ENCODE results near the gene TTC16. TPM values are rescaled to one million over a fixed set of nuclear protein-coding genes. Genes with fewer than 3 reads are reported as not detected.

TTC16 gene
- total RNA-seq, 3 donors from 2014 or later: 0.31 TPM; not detected in 2

- TF ChIP-seq CTCF (IDR thresholded peaks at IDR 0.05): no peak
- no peaks in the 10 kb centered on the region for H3K9me3 ChIP-seq
- DNase-seq: no peak
- H3K4me1 ChIP-seq (ENCODE audit: low read depth): peaks cover 2% of the 10 kb centered on the region
- intact Hi-C loops (cut with DNase I, micrococcal nuclease): no loop called here
- no peaks in the 10 kb centered on the region for H3K36me3 ChIP-seq (ENCODE audit: low read depth)
- ATAC-seq: no peak
- H3K4me3 ChIP-seq: no peak overlapping the region
Measured at GRCh38 chr9:127765418-127765817, 49.5 kb downstream of the TTC16 start.

GRCh38 chr9:127767410-127767809 is 51.5 kb downstream of the TTC16 start:
- peaks cover 14% of the 10 kb centered on the region for H3K4me1 ChIP-seq (ENCODE audit: low read depth)

DNA sequence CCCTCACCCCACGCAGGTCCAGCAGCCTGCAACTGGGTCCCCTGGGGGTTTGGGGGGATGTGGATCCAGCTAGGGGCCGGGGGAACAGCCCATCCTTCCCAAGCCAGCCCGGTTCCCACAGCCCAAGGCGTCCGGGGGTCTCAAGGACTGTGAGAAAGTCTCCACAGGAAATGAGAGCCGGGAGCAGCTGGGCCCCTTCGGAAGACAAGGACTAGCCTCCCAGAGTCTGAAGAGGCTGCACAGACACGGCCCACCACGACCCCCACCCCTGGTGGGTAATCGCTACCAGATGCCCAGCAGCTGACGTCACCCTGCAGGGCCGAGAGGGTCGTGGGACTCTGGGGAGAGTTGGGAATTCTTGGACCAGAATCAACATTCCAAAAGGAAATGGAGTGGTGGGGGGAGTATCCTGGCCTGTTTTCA is 52.0 kb downstream of the TTC16 start:
- TF ChIP-seq CTCF (IDR thresholded peaks at IDR 0.05): no peak
- Histone ChIP-seq H3K36me3 (ENCODE audit: low read depth) (no peaks in the 10 kb centered on the region), H3K9me3 (no peaks in the 10 kb centered on the region), H3K4me1 (ENCODE audit: low read depth) (peaks cover 14% of the 10 kb centered on the region), H3K4me3 (no peak overlapping the region)
- DNase-seq (no peak), ATAC-seq (no peak)
- intact Hi-C loops (cut with DNase I, micrococcal nuclease): no loop called here

More at GRCh38 chr9:127767410-127767809, 51.5 kb downstream of the TTC16 start:
- Histone ChIP-seq H3K36me3 (ENCODE audit: low read depth) (no peaks in the 10 kb centered on the region), H3K9me3 (no peaks in the 10 kb centered on the region), H3K4me3 (no peak overlapping the region)
- DNase-seq (no peak), ATAC-seq (no peak)
- no peak for TF ChIP-seq CTCF (IDR thresholded peaks at IDR 0.05)
- intact Hi-C loops (cut with DNase I, micrococcal nuclease): no loop called here

- Histone ChIP-seq H3K4me1 (ENCODE audit: low read depth) (peaks cover 14% of the 10 kb centered on the region), H3K9me3 (no peaks in the 10 kb centered on the region), H3K4me3 (no peak overlapping the region), H3K36me3 (ENCODE audit: low read depth) (no peaks in the 10 kb centered on the region)
- intact Hi-C loops (cut with DNase I, micrococcal nuclease): no loop called here
- ATAC-seq (no peak), DNase-seq (no peak)
- TF ChIP-seq CTCF (IDR thresholded peaks at IDR 0.05): no peak
Measured at GRCh38 chr9:127768698-127769097, 52.8 kb downstream of the TTC16 start.

GRCh38 chr9:127769101-127769500 is 53.2 kb downstream of the TTC16 start:
- Histone ChIP-seq H3K4me1 (ENCODE audit: low read depth) (peaks cover 14% of the 10 kb centered on the region), H3K4me3 (no peak overlapping the region), H3K36me3 (ENCODE audit: low read depth) (no peaks in the 10 kb centered on the region), H3K9me3 (no peaks in the 10 kb centered on the region)
- intact Hi-C loops (cut with DNase I, micrococcal nuclease): no loop called here
- TF ChIP-seq CTCF (IDR thresholded peaks at IDR 0.05): no peak
- ATAC-seq (no peak), DNase-seq (no peak)

Data from mucosa of descending colon (tissue), 3 donors.